ENCODE data around the gene SLF2. TPM values are rescaled to one million over a fixed set of nuclear protein-coding genes. Genes with fewer than 3 reads are reported as not detected.
A peak's percentile ranks its signal among the peaks of the same experiment; 100 is the strongest.

Gene SLF2
- total and polyA plus RNA-seq, 2 of the 13 experiments (the other 11 are each of a cell fraction or from before 2014, with no cell fraction given), result 12.2 to 48.1 TPM

DNA sequence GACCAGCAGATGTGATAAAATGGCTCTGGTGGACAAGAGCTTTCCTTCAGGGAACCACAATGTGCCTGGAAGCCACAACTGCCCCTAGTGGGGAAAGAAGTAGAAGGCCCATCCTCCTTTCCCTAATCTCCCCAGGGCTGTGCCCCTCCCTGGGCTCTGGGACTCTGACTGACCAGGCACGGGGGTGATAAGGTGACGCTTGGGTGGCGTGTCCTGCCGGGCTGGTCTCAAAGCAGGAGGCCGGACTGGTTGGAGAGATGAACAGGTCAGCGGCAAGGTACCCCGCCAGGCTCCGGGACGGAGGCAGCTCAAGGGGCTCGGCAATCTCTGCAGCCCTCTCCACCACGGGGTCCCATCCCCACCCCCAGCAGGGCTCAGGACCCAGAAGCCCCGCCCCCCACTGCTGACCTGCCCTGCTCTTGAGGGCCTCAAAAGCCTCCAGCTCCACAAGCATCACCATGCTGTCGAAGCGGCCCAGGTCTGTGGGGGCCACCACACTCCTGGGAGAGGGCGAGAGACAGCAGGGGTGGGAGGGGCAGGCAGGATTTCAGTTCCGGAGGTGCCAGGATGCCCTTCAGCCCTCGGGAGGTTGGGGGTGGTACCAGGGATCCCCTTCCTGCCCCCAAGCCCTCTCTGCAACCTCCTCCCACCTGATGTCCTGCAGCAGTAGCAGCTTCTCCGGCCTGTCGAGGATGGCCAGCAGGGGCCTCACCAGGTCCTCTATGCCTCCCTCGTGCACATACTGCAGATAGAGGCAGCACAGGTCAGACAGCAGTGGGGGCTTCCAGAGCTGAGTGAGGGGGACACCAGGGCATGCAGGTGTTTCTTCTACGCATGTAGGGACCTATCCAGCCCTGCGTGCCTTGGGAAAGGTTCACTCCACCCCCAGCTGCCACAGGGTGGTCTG, 99.0 kb downstream of the SLF2 start (continued):
- TF ChIP-seq ZNF775 (CRISPR knock-in tag; IDR thresholded peaks at IDR 0.05; ENCODE audit: borderline replicate concordance), result no peak
- TF ChIP-seq KDM4B (CRISPR knock-in tag; IDR thresholded peaks at IDR 0.05), result no peak
- TF ChIP-seq ZNF350 (CRISPR knock-in tag; IDR thresholded peaks at IDR 0.05; ENCODE audit: borderline replicate concordance, low read depth), result peak; percentile 17; the same call in 1 of the 2 replicates
- TF ChIP-seq ZNF770 (CRISPR knock-in tag; IDR thresholded peaks at IDR 0.05), result peak; percentile 67
- no peak for TF ChIP-seq ZC3H13 (CRISPR knock-in tag; IDR thresholded peaks at IDR 0.05)
- TF ChIP-seq MTERF4 (CRISPR knock-in tag; IDR thresholded peaks at IDR 0.05), result no peak
- TF ChIP-seq, protein P1, sequence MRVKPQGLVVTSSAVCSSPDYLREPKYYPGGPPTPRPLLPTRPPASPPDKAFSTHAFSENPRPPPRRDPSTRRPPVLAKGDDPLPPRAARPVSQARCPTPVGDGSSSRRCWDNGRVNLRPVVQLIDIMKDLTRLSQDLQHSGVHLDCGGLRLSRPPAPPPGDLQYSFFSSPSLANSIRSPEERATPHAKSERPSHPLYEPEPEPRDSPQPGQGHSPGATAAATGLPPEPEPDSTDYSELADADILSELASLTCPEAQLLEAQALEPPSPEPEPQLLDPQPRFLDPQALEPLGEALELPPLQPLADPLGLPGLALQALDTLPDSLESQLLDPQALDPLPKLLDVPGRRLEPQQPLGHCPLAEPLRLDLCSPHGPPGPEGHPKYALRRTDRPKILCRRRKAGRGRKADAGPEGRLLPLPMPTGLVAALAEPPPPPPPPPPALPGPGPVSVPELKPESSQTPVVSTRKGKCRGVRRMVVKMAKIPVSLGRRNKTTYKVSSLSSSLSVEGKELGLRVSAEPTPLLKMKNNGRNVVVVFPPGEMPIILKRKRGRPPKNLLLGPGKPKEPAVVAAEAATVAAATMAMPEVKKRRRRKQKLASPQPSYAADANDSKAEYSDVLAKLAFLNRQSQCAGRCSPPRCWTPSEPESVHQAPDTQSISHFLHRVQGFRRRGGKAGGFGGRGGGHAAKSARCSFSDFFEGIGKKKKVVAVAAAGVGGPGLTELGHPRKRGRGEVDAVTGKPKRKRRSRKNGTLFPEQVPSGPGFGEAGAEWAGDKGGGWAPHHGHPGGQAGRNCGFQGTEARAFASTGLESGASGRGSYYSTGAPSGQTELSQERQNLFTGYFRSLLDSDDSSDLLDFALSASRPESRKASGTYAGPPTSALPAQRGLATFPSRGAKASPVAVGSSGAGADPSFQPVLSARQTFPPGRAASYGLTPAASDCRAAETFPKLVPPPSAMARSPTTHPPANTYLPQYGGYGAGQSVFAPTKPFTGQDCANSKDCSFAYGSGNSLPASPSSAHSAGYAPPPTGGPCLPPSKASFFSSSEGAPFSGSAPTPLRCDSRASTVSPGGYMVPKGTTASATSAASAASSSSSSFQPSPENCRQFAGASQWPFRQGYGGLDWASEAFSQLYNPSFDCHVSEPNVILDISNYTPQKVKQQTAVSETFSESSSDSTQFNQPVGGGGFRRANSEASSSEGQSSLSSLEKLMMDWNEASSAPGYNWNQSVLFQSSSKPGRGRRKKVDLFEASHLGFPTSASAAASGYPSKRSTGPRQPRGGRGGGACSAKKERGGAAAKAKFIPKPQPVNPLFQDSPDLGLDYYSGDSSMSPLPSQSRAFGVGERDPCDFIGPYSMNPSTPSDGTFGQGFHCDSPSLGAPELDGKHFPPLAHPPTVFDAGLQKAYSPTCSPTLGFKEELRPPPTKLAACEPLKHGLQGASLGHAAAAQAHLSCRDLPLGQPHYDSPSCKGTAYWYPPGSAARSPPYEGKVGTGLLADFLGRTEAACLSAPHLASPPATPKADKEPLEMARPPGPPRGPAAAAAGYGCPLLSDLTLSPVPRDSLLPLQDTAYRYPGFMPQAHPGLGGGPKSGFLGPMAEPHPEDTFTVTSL (CRISPR knock-in tag; IDR thresholded peaks at IDR 0.05; ENCODE audit: borderline replicate concordance), result no peak
- peak; percentile 13; the same call in 1 of the 2 replicates for TF ChIP-seq ZSCAN31 (CRISPR knock-in tag; IDR thresholded peaks at IDR 0.05; ENCODE audit: low read depth)
- TF ChIP-seq, protein P2, sequence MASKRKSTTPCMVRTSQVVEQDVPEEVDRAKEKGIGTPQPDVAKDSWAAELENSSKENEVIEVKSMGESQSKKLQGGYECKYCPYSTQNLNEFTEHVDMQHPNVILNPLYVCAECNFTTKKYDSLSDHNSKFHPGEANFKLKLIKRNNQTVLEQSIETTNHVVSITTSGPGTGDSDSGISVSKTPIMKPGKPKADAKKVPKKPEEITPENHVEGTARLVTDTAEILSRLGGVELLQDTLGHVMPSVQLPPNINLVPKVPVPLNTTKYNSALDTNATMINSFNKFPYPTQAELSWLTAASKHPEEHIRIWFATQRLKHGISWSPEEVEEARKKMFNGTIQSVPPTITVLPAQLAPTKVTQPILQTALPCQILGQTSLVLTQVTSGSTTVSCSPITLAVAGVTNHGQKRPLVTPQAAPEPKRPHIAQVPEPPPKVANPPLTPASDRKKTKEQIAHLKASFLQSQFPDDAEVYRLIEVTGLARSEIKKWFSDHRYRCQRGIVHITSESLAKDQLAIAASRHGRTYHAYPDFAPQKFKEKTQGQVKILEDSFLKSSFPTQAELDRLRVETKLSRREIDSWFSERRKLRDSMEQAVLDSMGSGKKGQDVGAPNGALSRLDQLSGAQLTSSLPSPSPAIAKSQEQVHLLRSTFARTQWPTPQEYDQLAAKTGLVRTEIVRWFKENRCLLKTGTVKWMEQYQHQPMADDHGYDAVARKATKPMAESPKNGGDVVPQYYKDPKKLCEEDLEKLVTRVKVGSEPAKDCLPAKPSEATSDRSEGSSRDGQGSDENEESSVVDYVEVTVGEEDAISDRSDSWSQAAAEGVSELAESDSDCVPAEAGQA (IDR thresholded peaks at IDR 0.05; ENCODE audit: low read depth), result 0 out of 2 replicates have a peak, but pooled peaks have one; percentile 18
- TF ChIP-seq, protein P2 (CRISPR knock-in tag; IDR thresholded peaks at IDR 0.05; ENCODE audit: borderline replicate concordance), result no peak
- no peak for TF ChIP-seq ZSCAN25 (CRISPR knock-in tag; IDR thresholded peaks at IDR 0.05)

Measured in HepG2 (cell line).